IMR-90 (cell line): ENCODE measurements around the gene RAB11FIP4. TPM values are rescaled to one million over a fixed set of nuclear protein-coding genes. Genes with fewer than 3 reads are reported as not detected.
A peak's percentile ranks its signal among the peaks of the same experiment; 100 is the strongest.

Experiments
- ATAC-seq: fragments of 200-7000 bp; cut with Tn5 transposase; 2 replicates; pipeline ENCODE4 v1.9.1; 2020; ENCODE audit warnings: low read depth, mild to moderate bottlenecking, moderate library complexity
- BruUV-seq: library from RNA; stranded (reverse); fragments of 400-500 nt; replicated peaks from 2 replicates; lab custom pipeline; 2021; lab: Mats Ljungman, UMichigan
- CTCF ChIA-PET: fragments of 300-600 bp; formaldehyde crosslinking; extraction: SDS; loops from one replicate; lab custom pipeline; 2021; ENCODE audit warnings: antibody characterized with exemption; lab: Yijun Ruan, JAX
- POLR2A ChIA-PET: fragments of 300-600 bp; sonication (Branson Sonifier 250); formaldehyde crosslinking; loops from one replicate; lab custom pipeline; 2022; ENCODE audit warnings: antibody characterized with exemption; ENCODE audit not compliant: unreplicated experiment; lab: Charles Lee
- DNase-seq: peaks from one replicate; pipeline ENCODE4 v3.0.0; 2013
- H2AFZ ChIP-seq: replicated peaks from 2 replicates; pipeline ENCODE3; 2013; ENCODE audit warnings: low read length, mild to moderate bottlenecking; ENCODE audit not compliant: poor library complexity
- H2AK5ac ChIP-seq: 2 replicates; pipeline ENCODE4 v1.6.1; 2013; ENCODE audit warnings: low read depth, low read length, inconsistent platforms
- H2AK9ac ChIP-seq: replicated peaks from 2 replicates; pipeline ENCODE3; 2013; ENCODE audit warnings: mild to moderate bottlenecking, low read depth, low read length, moderate library complexity; ENCODE audit not compliant: poor library complexity
- H2BK120ac ChIP-seq: 2 replicates; pipeline ENCODE4 v1.6.1; 2013; ENCODE audit warnings: low read depth, low read length, inconsistent platforms
- H2BK15ac ChIP-seq: 3 replicates; pipeline ENCODE4 v1.6.1; 2013; ENCODE audit warnings: low read depth, low read length, inconsistent platforms
- H2BK20ac ChIP-seq: 2 replicates; pipeline ENCODE4 v1.6.1; 2013; ENCODE audit warnings: low read depth, mild to moderate bottlenecking, inconsistent platforms, low read length, moderate library complexity
- H2BK5ac ChIP-seq: 2 replicates; pipeline ENCODE4 v1.6.1; 2013; ENCODE audit warnings: mild to moderate bottlenecking, low read depth, low read length, inconsistent platforms; ENCODE audit not compliant: poor library complexity, severe bottlenecking
- H3K14ac ChIP-seq: replicated peaks from 2 replicates; pipeline ENCODE4 v1.6.1; 2013; ENCODE audit warnings: low read depth, low read length, inconsistent platforms
- H3K18ac ChIP-seq: 2 replicates; pipeline ENCODE4 v1.6.1; 2013; ENCODE audit warnings: low read depth, low read length, control low read depth
- H3K23ac ChIP-seq: 2 replicates; pipeline ENCODE4 v1.6.1; 2013; ENCODE audit warnings: low read depth, low read length, inconsistent platforms
- H3K27ac ChIP-seq: 2 replicates; pipeline ENCODE4 v1.5.1; 2013; ENCODE audit warnings: mild to moderate bottlenecking, control low read depth, low read length; ENCODE audit not compliant: insufficient read depth
- H3K27me3 ChIP-seq: 2 replicates; pipeline ENCODE4 v1.6.1; 2013; ENCODE audit warnings: low read length; ENCODE audit not compliant: control insufficient read depth, insufficient read depth
- H3K36me3 ChIP-seq: 2 replicates; pipeline ENCODE4 v1.6.1; 2013; ENCODE audit warnings: low read length, mixed read lengths; ENCODE audit not compliant: control insufficient read depth, insufficient read depth
- H3K4ac ChIP-seq: 2 replicates; pipeline ENCODE4 v1.6.1; 2013; ENCODE audit warnings: low read depth, low read length, inconsistent platforms
- H3K4me1 ChIP-seq: 2 replicates; pipeline ENCODE4 v1.6.1; 2013; ENCODE audit warnings: low read length, mixed read lengths; ENCODE audit not compliant: control insufficient read depth, insufficient read depth
- H3K4me2 ChIP-seq: 2 replicates; pipeline ENCODE4 v1.6.1; 2013; ENCODE audit warnings: low read depth, mild to moderate bottlenecking, control low read depth, low read length, moderate library complexity
- H3K4me3 ChIP-seq: 2 replicates; pipeline ENCODE4 v1.5.1; 2013; ENCODE audit warnings: low read depth, mild to moderate bottlenecking, control low read depth, low read length, moderate library complexity; ENCODE audit not compliant: insufficient read depth
- H3K56ac ChIP-seq: 2 replicates; pipeline ENCODE4 v1.6.1; 2013; ENCODE audit warnings: low read length, inconsistent platforms; ENCODE audit not compliant: insufficient read depth; ENCODE audit errors: extremely low read depth
- H3K79me1 ChIP-seq, 2 experiments: 2 replicates each; pipeline ENCODE4 v1.6.1; 2013; ENCODE audit warnings: low read length in 2 of 2, inconsistent platforms in 1 of 2, low read depth in 1 of 2
- H3K9ac ChIP-seq: 2 replicates; pipeline ENCODE4 v1.6.1; 2013; ENCODE audit warnings: low read depth, low read length, control low read depth
- H3K9me1 ChIP-seq: 2 replicates; pipeline ENCODE4 v1.6.1; 2013; ENCODE audit warnings: low read length, inconsistent platforms; ENCODE audit not compliant: insufficient read depth
- H3K9me3 ChIP-seq: 2 replicates; pipeline ENCODE4 v1.6.1; 2013; ENCODE audit warnings: low read length; ENCODE audit not compliant: control insufficient read depth, insufficient read depth
- H4K20me1 ChIP-seq: 2 replicates; pipeline ENCODE4 v1.6.1; 2013; ENCODE audit warnings: low read length, inconsistent platforms; ENCODE audit not compliant: insufficient read depth
- H4K5ac ChIP-seq: 2 replicates; pipeline ENCODE4 v1.6.1; 2013; ENCODE audit warnings: mild to moderate bottlenecking, low read depth, low read length, control low read depth
- H4K8ac ChIP-seq, 2 experiments: 2 replicates each; pipeline ENCODE4 v1.6.1; 2013; ENCODE audit warnings: low read depth in 2 of 2, low read length in 2 of 2, control low read depth in 1 of 2, inconsistent platforms in 1 of 2
- H4K91ac ChIP-seq: 2 replicates; pipeline ENCODE4 v1.6.1; 2013; ENCODE audit warnings: low read depth, low read length, inconsistent platforms; ENCODE audit not compliant: insufficient read depth
- BHLHE40 ChIP-seq: fragments of 150-350 bp; IDR thresholded peaks from 2 replicates; pipeline ENCODE4 v1.6.1; 2016; ENCODE audit warnings: mild to moderate bottlenecking, low read depth, low read length
- ELK1 ChIP-seq: fragments of 150-350 bp; IDR thresholded peaks from 2 replicates; pipeline ENCODE4 v1.6.1; 2016; ENCODE audit warnings: low read depth, mild to moderate bottlenecking, low read length, moderate library complexity, borderline replicate concordance
- MAFK ChIP-seq: IDR thresholded peaks from 2 replicates; pipeline ENCODE4 v1.6.1; 2012; ENCODE audit warnings: low read depth, low read length, improper control_type of control experiment
- WGBS, 2 experiments: methylation state at CpG; one replicate each; pipeline versions ENCODE4 v1.1.5 to v1.1.7; 2013; ENCODE audit warnings: missing lambda C conversion rate in 2 of 2; ENCODE audit not compliant: insufficient read length in 1 of 2; ENCODE audit errors: extremely low coverage in 2 of 2; 5-methylcytosine and 5-hydroxymethylcytosine counted together
- dilution Hi-C: fragments of 300-500 bp; cut with HindIII; formaldehyde crosslinking; loops from one replicate; pipeline ENCODE4 v1.14.3; 2018; ENCODE audit warnings: low sequenced_read_pairs; ENCODE audit not compliant: unreplicated experiment
- in situ Hi-C: fragments of 300-500 bp; cut with MboI; formaldehyde crosslinking; loops from 3 replicates; pipeline ENCODE4 v1.14.3; 2019; ENCODE audit warnings: low sequenced_read_pairs, inconsistent platforms, mixed read lengths
- intact Hi-C: fragments of 100-400 bp; cut with micrococcal nuclease; formaldehyde crosslinking; loops from 2 replicates; pipeline ENCODE4 v1.10.0; 2022
- polyA plus RNA-seq, 3 experiments: library from polyadenylated mRNA; depleted of rRNA; stranded (reverse); fragments of >200 nt; gene quantifications; 2 replicates each; pipeline ENCODE4 v1.2.3, GENCODE V29; 2012; ENCODE audit warnings: low replicate concordance in 1 of 3
- total RNA-seq: library from RNA; depleted of rRNA; stranded (reverse); fragments of >200 nt; gene quantifications from 2 replicates; pipeline ENCODE4 v1.2.3, GENCODE V29; 2012

Gene RAB11FIP4
- total and polyA plus RNA-seq, 2 of the 4 experiments (the other 2 are of a cell fraction): 0.68 to 1.1 TPM

DNA sequence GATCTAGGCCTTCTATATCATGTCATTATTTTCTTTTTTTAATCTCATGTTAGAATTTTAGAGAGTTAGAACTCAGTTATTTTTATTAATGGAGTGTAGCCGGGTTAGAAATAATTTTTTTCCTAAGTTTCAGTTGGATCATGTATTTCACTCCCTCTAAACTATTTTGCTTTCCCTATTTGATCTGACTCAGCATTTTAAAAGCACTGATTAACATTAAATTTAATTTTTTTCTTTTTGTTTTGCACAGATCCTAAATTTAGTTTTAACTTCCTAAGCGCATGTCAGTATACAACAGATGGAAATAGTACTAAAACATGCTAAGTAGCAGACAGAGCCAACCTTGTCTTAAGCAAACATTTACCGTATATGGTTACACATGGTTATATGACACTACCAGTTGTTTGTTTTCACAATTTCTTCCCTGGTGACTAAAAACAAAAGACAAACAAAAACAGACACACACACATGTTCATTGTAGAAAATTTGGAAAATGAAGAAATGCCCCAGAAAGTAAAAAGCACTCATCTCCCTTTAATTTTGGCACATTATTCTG is 33.6 kb upstream of the RAB11FIP4 start:
- Histone ChIP-seq H2BK120ac (no peak overlapping the region), H3K9me1 (no peaks in the 10 kb centered on the region), H3K27me3 (no peaks in the 10 kb centered on the region), H2AK9ac (no peak overlapping the region), H4K5ac (no peak overlapping the region), H3K79me1 (0 out of 4 replicates have a peak, but pooled peaks cover 0 to 6% of the 10 kb centered on the region in 2 experiments), H2BK20ac (no peak overlapping the region), H3K23ac (no peak overlapping the region), H2BK5ac (no peak overlapping the region), H3K9ac (no peak overlapping the region), H3K9me3 (no peaks in the 10 kb centered on the region), H3K4me3 (no peak overlapping the region), H4K8ac (no peak overlapping the region), H2AFZ (no peak overlapping the region), H3K56ac (no peak overlapping the region), H3K4me2 (no peak overlapping the region), H3K4me1 (no peaks in the 10 kb centered on the region), H3K27ac (no peak overlapping the region), H2AK5ac (no peak overlapping the region), H4K91ac (no peak overlapping the region), H4K20me1 (no peaks in the 10 kb centered on the region), H3K18ac (no peak overlapping the region), H3K36me3 (peaks cover 22% of the 10 kb centered on the region), H3K14ac (no peak overlapping the region), H3K4ac (no peak overlapping the region), H2BK15ac (no peak overlapping the region)
- ChIA-PET POLR2A (no interaction called here), CTCF (no interaction called here)
- peak; percentile 47 for DNase-seq
- dilution Hi-C loops (no loop called here), in situ Hi-C loops (no loop called here), intact Hi-C loops (loop anchor here (5.0 kb wide), 1 partner anchor 91 kb away; no protein-coding TSS in a partner anchor)
- ATAC-seq: peak; percentile 59; the same call in 1 of the 2 replicates
- WGBS, 2 experiments: no CpG with 5 or more reads among the region's 3 CpGs
- BruUV-seq: no TSS peak
- TF ChIP-seq ELK1 (no peak), MAFK (peak; percentile 93), BHLHE40 (no peak)
